Liver (tissue), 9 donors: Measurements from ENCODE around the gene TRIM22. TPM values are rescaled to one million over a fixed set of nuclear protein-coding genes. Genes with fewer than 3 reads are reported as not detected.

Experiments
- DNase-seq: peaks from one replicate; pipeline ENCODE4 v3.0.0-alpha.2; 2017; ENCODE audit warnings: low spot score
- H3K27ac ChIP-seq, 2 donors: one replicate each; pipeline ENCODE4 v1.7.0; 2013; ENCODE audit warnings: inconsistent platforms in 2 of 2, low read length in 2 of 2, control low read depth in 1 of 2, low read depth in 1 of 2, mild to moderate bottlenecking in 1 of 2
- H3K27me3 ChIP-seq, 4 donors: one replicate each; pipeline versions ENCODE4 v1.6.1 to v1.7.0; 2013; ENCODE audit warnings: low read length in 3 of 4, inconsistent platforms in 1 of 4, mild to moderate bottlenecking in 1 of 4, moderate library complexity in 1 of 4; ENCODE audit not compliant: control insufficient read depth in 4 of 4, insufficient read depth in 4 of 4
- H3K36me3 ChIP-seq, 4 donors: one replicate each; pipeline versions ENCODE4 v1.6.1 to v1.7.0; 2013; ENCODE audit warnings: low read length in 3 of 4, mild to moderate bottlenecking in 3 of 4, low read depth in 1 of 4, moderate library complexity in 1 of 4; ENCODE audit not compliant: control insufficient read depth in 4 of 4, insufficient read depth in 3 of 4
- H3K4me1 ChIP-seq, 4 donors: one replicate each; pipeline versions ENCODE4 v1.6.1 to v1.7.0; 2013; ENCODE audit warnings: low read length in 3 of 4, mild to moderate bottlenecking in 3 of 4, moderate library complexity in 1 of 4; ENCODE audit not compliant: control insufficient read depth in 4 of 4, insufficient read depth in 4 of 4
- H3K4me3 ChIP-seq, 3 donors: one replicate each; pipeline versions ENCODE4 v1.6.1 to v1.7.0; 2013; ENCODE audit warnings: low read length in 3 of 3, control low read depth in 1 of 3, low read depth in 1 of 3, mild to moderate bottlenecking in 1 of 3
- H3K9ac ChIP-seq, 2 donors: one replicate each; pipeline ENCODE4 v1.7.0; 2013; ENCODE audit warnings: low read length in 2 of 2, mild to moderate bottlenecking in 2 of 2, moderate library complexity in 2 of 2, control low read depth in 1 of 2, low read depth in 1 of 2
- H3K9me3 ChIP-seq, 4 donors: one replicate each; pipeline versions ENCODE4 v1.6.1 to v1.7.0; 2013; ENCODE audit warnings: low read length in 3 of 4; ENCODE audit not compliant: control insufficient read depth in 4 of 4
- CTCF ChIP-seq: fragments of 150-350 bp; IDR thresholded peaks from 2 replicates; pipeline ENCODE4 v1.5.1; 2017; ENCODE audit warnings: improper control_type of control experiment, low read depth, low read length; ENCODE audit not compliant: missing input control
- EGR1 ChIP-seq, 2 donors: IDR thresholded peaks; 2 replicates each; pipeline ENCODE4 v1.6.1; 2016 to 2018; ENCODE audit warnings: antibody characterized with exemption in 2 of 2, low read depth in 2 of 2
- FOXA1 ChIP-seq: IDR thresholded peaks from 2 replicates; pipeline ENCODE4 v1.6.1; 2016; ENCODE audit warnings: antibody characterized with exemption
- FOXA2 ChIP-seq: IDR thresholded peaks from 2 replicates; pipeline ENCODE4 v1.6.1; 2016; ENCODE audit warnings: antibody characterized with exemption
- GABPA ChIP-seq, 2 donors: IDR thresholded peaks in 1 of 2; conservative IDR thresholded peaks in 1 of 2; 2 replicates each; pipeline ENCODE4 v1.6.1; 2016; ENCODE audit warnings: antibody characterized with exemption in 2 of 2, mild to moderate bottlenecking in 1 of 2, moderate library complexity in 1 of 2
- HNF4A ChIP-seq, 2 donors: conservative IDR thresholded peaks; 2 replicates each; pipeline ENCODE4 v1.6.1; 2016; ENCODE audit warnings: antibody characterized with exemption in 2 of 2, mild to moderate bottlenecking in 2 of 2
- HNF4G ChIP-seq: IDR thresholded peaks from 2 replicates; pipeline ENCODE4 v1.6.1; 2016; ENCODE audit warnings: antibody characterized with exemption
- JUND ChIP-seq, 2 donors: IDR thresholded peaks; 2 replicates each; pipeline ENCODE4 v1.6.1; 2016; ENCODE audit warnings: antibody characterized with exemption in 2 of 2
- NR2F2 ChIP-seq: IDR thresholded peaks from 2 replicates; pipeline ENCODE4 v1.6.1; 2016; ENCODE audit warnings: antibody characterized with exemption
- RXRA ChIP-seq, 2 donors: IDR thresholded peaks; 2 replicates each; pipeline ENCODE4 v1.6.1; 2017 to 2018; ENCODE audit warnings: antibody characterized with exemption in 2 of 2, mild to moderate bottlenecking in 1 of 2
- SP1 ChIP-seq: IDR thresholded peaks from 2 replicates; pipeline ENCODE4 v1.6.1; 2018; ENCODE audit warnings: antibody characterized with exemption, mild to moderate bottlenecking
- ZBTB33 ChIP-seq: IDR thresholded peaks from 2 replicates; pipeline ENCODE4 v1.6.1; 2016; ENCODE audit warnings: antibody characterized with exemption
- WGBS: extraction: QIAGEN DNeasy Blood & Tissue Kit; methylation state at CpG from one replicate; pipeline ENCODE4 v1.1.7; 2013; 5-methylcytosine and 5-hydroxymethylcytosine counted together
- polyA plus RNA-seq, 2 donors: library from polyadenylated mRNA; stranded (reverse) in 1 of 2; unstranded in 1 of 2; fragments of 200-250 nt in 1 of 2; fragments of >200 nt in 1 of 2; fragmentation: Nextera tagmentation in 1 of 2; extraction: Ambion mirVana in 1 of 2; gene quantifications; one replicate each; pipeline versions ENCODE4 v1.2.1 to v1.2.3, GENCODE V29; 2013 to 2015
- total RNA-seq, 2 donors: library from RNA; depleted of rRNA; stranded (reverse); fragments of >200 nt; gene quantifications; one replicate each; pipeline ENCODE4 v1.2.3, GENCODE V29; 2014
- TF ChIP-seq, protein P1 (sequence below): IDR thresholded peaks from 2 replicates; pipeline ENCODE4 v1.6.1; 2016; ENCODE audit warnings: antibody characterized with exemption
- TF ChIP-seq, protein P2 (sequence below): IDR thresholded peaks from 2 replicates; pipeline ENCODE4 v1.6.1; 2016; ENCODE audit warnings: antibody characterized with exemption
- donor health status: healthy.
- donor health status: healthy.
- donor health status: healthy.
- donor health status: healthy.
- donor health status: healthy.

TRIM22 gene
- total and polyA plus RNA-seq, 4 donors = 3.6 to 21.6 (median 9.6) TPM

DNA sequence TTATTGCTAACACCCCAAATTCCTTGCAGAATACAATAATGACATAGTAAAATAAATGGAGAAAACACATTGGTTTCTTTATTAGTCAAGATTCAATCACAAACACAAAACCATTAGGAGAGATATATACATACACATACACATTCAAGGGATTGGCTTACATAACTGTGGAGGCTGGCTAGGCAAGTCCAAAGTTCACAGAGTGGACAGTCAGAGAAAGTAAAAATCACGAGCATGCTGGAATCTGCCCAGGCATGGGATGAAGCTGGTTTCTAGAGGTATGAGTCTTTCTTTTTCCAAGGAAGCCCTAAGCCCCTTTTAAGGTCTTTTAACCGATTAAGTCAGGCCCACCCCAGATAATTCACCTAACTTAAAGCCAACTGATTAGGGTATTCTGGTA, 33.0 kb downstream of the TRIM22 start:
- Histone ChIP-seq H3K27ac (no peak overlapping the region), H3K9ac (no peak overlapping the region), H3K4me3 (no peak overlapping the region), H3K36me3 (no peaks in the 10 kb centered on the region), H3K9me3 (no peaks in the 10 kb centered on the region), H3K4me1 (no peaks in the 10 kb centered on the region), H3K27me3 (peaks cover 0 to 5% (median 0%) of the 10 kb centered on the region in 4 donors)
- DNase-seq = no peak
- WGBS = 62% methylated on average over 2 of the region's 2 CpGs
- TF ChIP-seq HNF4G (peak; percentile 52), HNF4A (conservative IDR thresholded peaks at IDR 0.05) (peak; percentile 72 to 77), NR2F2 (no peak), FOXA1 (no peak), CTCF (no peak)
- TF ChIP-seq, protein P1, sequence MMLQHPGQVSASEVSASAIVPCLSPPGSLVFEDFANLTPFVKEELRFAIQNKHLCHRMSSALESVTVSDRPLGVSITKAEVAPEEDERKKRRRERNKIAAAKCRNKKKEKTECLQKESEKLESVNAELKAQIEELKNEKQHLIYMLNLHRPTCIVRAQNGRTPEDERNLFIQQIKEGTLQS = no peak

DNA sequence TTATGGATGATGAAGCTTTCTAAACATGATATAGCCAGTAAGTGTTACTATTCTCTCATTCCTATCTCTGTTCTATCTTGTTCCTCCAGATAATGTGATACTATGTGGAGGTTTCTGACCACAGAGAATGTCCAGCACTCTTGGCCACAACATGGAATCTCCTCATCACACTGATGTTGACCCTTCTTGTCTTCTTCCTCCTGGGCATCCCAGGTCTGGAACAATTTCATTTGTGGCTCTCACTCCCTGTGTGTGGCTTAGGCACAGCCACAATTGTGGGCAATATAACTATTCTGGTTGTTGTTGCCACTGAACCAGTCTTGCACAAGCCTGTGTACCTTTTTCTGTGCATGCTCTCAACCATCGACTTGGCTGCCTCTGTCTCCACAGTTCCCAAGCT, 36.8 kb downstream of the TRIM22 start:
- DNase-seq = no peak
- no peak for TF ChIP-seq JUND (IDR thresholded peaks at IDR 0.05)
- no peak for TF ChIP-seq GABPA (IDR thresholded peaks at IDR 0.05 in 1 of 2, conservative IDR thresholded peaks at IDR 0.05 in 1 of 2)
- TF ChIP-seq NR2F2 = no peak
- TF ChIP-seq, protein P2, sequence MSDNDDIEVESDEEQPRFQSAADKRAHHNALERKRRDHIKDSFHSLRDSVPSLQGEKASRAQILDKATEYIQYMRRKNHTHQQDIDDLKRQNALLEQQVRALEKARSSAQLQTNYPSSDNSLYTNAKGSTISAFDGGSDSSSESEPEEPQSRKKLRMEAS = no peak
- TF ChIP-seq CTCF = no peak
- TF ChIP-seq FOXA2 = no peak
- no peak for TF ChIP-seq ZBTB33
- TF ChIP-seq SP1 = no peak
- no peak for TF ChIP-seq EGR1 (IDR thresholded peaks at IDR 0.05; ENCODE audit: low read depth in 2 of 2)
- no peak for TF ChIP-seq RXRA (IDR thresholded peaks at IDR 0.05)
- TF ChIP-seq FOXA1 = no peak
- no peak for TF ChIP-seq HNF4A (conservative IDR thresholded peaks at IDR 0.05)
- H3K36me3 ChIP-seq = no peaks in the 10 kb centered on the region
- H3K27ac ChIP-seq = no peak overlapping the region
- H3K9ac ChIP-seq = no peak overlapping the region
- no peaks in the 10 kb centered on the region for H3K4me1 ChIP-seq
- H3K4me3 ChIP-seq = no peak overlapping the region
- peaks cover 0 to 5% (median 0%) of the 10 kb centered on the region in 4 donors for H3K27me3 ChIP-seq
- 80% methylated on average over 1 of the region's 1 CpG for WGBS
- H3K9me3 ChIP-seq = no peaks in the 10 kb centered on the region
